ENCODE results near the gene CLEC2L. TPM values are rescaled to one million over a fixed set of nuclear protein-coding genes. Genes with fewer than 3 reads are reported as not detected.

Gene CLEC2L
- total RNA-seq, 1 donor from 2014 or later = not detected

DNA sequence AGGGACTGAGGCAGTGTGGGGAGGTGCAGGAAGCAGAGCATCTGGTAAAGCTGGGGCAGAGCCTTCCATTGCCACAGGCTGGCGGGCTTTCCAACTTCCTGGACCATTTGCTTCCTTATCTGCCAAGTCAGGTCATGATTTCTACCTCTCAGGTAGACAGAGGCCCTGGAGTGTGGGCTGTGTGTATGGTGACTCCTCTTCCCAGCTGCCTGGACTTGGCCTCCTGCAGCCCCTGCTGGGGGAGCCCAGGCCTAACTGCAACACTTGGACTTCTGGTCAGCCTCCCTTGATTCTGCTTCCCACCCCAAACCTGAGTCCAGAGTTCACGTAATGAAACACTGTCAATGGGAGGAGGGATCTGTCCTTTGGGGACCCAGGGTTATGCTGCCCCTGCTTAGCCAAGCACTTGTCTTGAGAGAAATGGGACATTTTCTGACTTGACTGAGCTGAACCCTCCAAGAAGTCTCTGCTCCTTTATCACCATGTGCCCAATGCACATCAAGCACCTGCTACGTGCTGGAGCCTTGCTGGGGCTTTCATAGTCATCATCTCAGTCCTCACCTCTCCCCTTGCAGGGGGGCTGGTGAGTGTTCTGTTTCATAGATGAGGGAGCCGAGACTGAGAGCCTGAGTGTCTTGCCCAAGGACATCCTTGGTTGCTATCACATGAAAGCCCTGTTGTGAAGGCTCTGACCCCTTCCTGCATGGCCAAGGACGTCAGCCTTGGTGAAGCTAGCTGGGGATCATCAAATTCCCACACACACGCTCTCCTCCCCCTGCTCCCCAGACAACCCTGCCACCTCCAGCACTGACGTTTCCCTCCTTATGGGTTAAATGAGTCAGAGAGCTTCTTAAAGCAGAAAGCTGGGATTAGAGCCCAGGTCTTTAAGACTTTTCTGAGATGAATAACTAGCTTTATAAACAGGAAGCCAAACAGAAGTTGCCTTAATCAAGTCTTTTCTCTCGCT, 3.4 kb downstream of the CLEC2L start:
- DNase-seq (ENCODE audit: low read depth) = no peak
- TF ChIP-seq CTCF (conservative IDR thresholded peaks at IDR 0.05; ENCODE audit: low read depth, low read length) = no peak
- no peak overlapping the region for H3K4me3 ChIP-seq (ENCODE audit: low read depth, low read length)

GRCh38 chr7:139531094-139531493, 7.6 kb downstream of the CLEC2L start:
- no peak for DNase-seq (ENCODE audit: low read depth)
- TF ChIP-seq CTCF (conservative IDR thresholded peaks at IDR 0.05; ENCODE audit: low read depth, low read length) = no peak

DNA sequence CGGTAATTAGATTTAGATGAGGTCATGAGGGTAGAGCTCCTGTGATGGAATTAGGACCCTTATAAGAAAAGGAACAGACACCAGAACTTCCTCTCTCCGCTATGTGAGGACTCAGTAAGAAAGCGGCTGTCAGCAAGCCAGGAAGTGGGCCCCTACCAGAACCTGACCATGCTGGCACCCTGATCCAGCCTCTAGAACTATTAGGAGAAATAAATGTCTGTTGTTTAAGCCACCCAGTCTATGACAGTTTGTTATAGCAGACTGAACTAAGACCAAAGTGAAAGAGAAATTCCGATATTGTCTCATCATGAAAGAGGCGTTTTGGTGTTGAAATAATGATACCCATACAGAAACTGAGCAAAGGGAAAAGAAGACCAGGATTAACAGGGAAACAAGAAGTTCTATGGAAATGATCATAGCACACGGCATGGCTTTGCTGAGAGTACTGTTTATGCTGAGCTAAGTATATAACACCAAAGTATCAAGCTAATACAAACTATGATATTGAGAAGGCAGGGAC, 9.2 kb downstream of the CLEC2L start:
- DNase-seq (ENCODE audit: low read depth) = no peak
- TF ChIP-seq CTCF (conservative IDR thresholded peaks at IDR 0.05; ENCODE audit: low read depth, low read length) = no peak
- no peak overlapping the region for H3K4me3 ChIP-seq (ENCODE audit: low read depth, low read length)

More at GRCh38 chr7:139531094-139531493, 7.6 kb downstream of the CLEC2L start:
- H3K4me3 ChIP-seq (ENCODE audit: low read depth, low read length) = no peak overlapping the region

- no peak overlapping the region for H3K4me3 ChIP-seq (ENCODE audit: low read depth, low read length)
- no peak for DNase-seq (ENCODE audit: low read depth)
- TF ChIP-seq CTCF (conservative IDR thresholded peaks at IDR 0.05; ENCODE audit: low read depth, low read length) = no peak
These were observed 10.6 kb downstream of the CLEC2L start for GRCh38 chr7:139534096-139534495.

DNA sequence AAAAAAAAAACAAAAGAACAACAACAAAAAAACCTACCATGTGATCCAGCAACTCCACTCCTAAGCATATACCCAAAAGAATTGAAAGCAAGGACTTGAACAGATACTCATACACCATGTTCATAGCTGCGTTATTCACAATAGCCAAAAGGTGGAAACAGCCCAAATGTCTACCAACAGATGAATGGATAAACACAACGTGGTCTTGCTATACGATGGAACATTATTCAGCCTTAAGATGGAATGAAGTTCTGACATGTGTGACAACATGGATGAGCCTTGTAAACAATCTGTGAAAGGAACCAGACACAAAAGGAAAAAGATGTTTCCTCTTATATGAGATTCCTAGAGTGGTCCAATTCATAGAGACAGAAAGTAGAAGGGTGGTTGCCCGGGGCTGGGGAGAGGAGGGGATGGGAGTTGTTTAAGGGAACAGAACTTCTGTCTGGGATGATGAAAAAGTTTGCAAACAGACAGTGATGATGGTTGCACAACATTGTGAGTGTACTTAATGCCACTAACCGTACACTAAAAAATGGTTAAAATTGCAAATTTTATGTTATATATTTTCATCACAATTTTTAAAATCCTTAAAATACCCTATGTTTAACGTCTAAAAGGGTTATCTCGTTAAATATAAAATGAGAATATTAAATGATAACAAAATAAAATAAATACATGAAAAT, 11.6 kb downstream of the CLEC2L start:
- TF ChIP-seq CTCF (conservative IDR thresholded peaks at IDR 0.05; ENCODE audit: low read depth, low read length) = no peak
- no peak overlapping the region for H3K4me3 ChIP-seq (ENCODE audit: low read depth, low read length)
- no peak for DNase-seq (ENCODE audit: low read depth)

GRCh38 chr7:139536152-139536551, 12.7 kb downstream of the CLEC2L start:
- no peak for TF ChIP-seq CTCF (conservative IDR thresholded peaks at IDR 0.05; ENCODE audit: low read depth, low read length)
- DNase-seq (ENCODE audit: low read depth) = no peak
- H3K4me3 ChIP-seq (ENCODE audit: low read depth, low read length) = no peak overlapping the region

Data from epithelial cell of proximal tubule (primary cell).